OCI-LY7 (cell line): ENCODE results near the gene ZCCHC8.
"Not testable (repeated sequence)": the region's sequence is repeated elsewhere in the genome, so short reads cannot be mapped to it uniquely, and the experiment has no call there.

ENCODE experiments used
- CTCF ChIP-seq: fragments of 200-600 bp; sonication (generic); conservative IDR thresholded peaks from 2 replicates; pipeline ENCODE4 v1.5.1; 2014; ENCODE audit warnings: mild to moderate bottlenecking, antibody characterized with exemption, low read length, moderate library complexity, mixed read lengths
- EZH2phosphoT487 ChIP-seq: fragments of 200-600 bp; sonication (generic); IDR thresholded peaks from 2 replicates; pipeline ENCODE4 v1.6.1; 2018; ENCODE audit warnings: low read depth, borderline replicate concordance, mild to moderate bottlenecking, mixed run types, antibody characterized with exemption, low read length, moderate library complexity, mixed read lengths

GRCh38 chr12:122429043-122429442 lies 71.7 kb downstream of the ZCCHC8 start:
- TF ChIP-seq CTCF, EZH2phosphoT487: not testable (repeated sequence)
